HK-2 (cell line): ENCODE results near the gene MLX.
"Not testable (repeated sequence)": the region's sequence is repeated elsewhere in the genome, so short reads cannot be mapped to it uniquely, and the experiment has no call there.

ENCODE experiments used
- DNase-seq: peaks from one replicate; pipeline ENCODE4 v3.0.0-alpha.2; 2018; ENCODE audit not compliant: unreplicated experiment

MLX gene

DNA sequence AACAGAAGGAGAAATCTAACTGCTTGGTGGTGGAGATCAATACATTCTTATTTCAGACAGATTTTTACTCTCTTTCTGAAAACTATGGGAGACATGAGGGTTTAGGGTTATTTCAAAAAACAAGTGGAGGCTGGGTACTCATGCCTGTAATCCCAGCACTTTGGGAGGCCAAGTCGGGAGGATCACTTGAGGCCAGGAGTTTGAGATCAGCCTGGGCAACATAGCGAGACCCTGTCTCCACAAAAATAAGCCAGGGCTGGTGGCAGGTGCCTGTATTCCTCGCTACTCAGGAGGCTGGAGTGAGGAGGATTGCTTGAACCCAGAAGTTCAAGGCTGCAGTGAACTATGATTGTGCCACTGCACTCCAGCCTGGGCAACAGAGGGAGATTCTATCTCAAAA lies 55.1 kb downstream of the MLX start:
- not testable (repeated sequence) for DNase-seq
